Measurements from ENCODE around the gene CEACAM5. TPM values are rescaled to one million over a fixed set of nuclear protein-coding genes. Genes with fewer than 3 reads are reported as not detected.

Gene CEACAM5
- total RNA-seq, 1 donor from 2014 or later: not detected

- no peak for TF ChIP-seq CTCF (IDR thresholded peaks at IDR 0.05; ENCODE audit: insufficient read depth, low read length, poor library complexity, severe bottlenecking)
- Histone ChIP-seq H3K27me3 (ENCODE audit: control insufficient read depth, insufficient read depth, low read length) (no peaks in the 10 kb centered on the region), H3K4me3 (ENCODE audit: low read depth, low read length) (no peak overlapping the region), H3K36me3 (ENCODE audit: control insufficient read depth, insufficient read depth, low read length) (no peaks in the 10 kb centered on the region)
- DNase-seq (ENCODE audit: low read depth): no peak
These were observed 30.9 kb downstream of the CEACAM5 start for GRCh38 chr19:41739361-41739760.

GRCh38 chr19:41740415-41741243, 32.2 kb downstream of the CEACAM5 start:
- no peak for DNase-seq (ENCODE audit: low read depth)

GRCh38 chr19:41741244-41741554, 32.8 kb downstream of the CEACAM5 start:
- H3K4me3 ChIP-seq (ENCODE audit: low read depth, low read length): no peak overlapping the region
- no peak for TF ChIP-seq CTCF (IDR thresholded peaks at IDR 0.05; ENCODE audit: insufficient read depth, low read length, poor library complexity, severe bottlenecking)
- DNase-seq (ENCODE audit: low read depth): no peak

More at GRCh38 chr19:41740415-41741243, 32.2 kb downstream of the CEACAM5 start:
- TF ChIP-seq CTCF (IDR thresholded peaks at IDR 0.05; ENCODE audit: insufficient read depth, low read length, poor library complexity, severe bottlenecking): no peak
- Histone ChIP-seq H3K4me3 (ENCODE audit: low read depth, low read length) (no peak overlapping the region), H3K27me3 (ENCODE audit: control insufficient read depth, insufficient read depth, low read length) (no peaks in the 10 kb centered on the region), H3K36me3 (ENCODE audit: control insufficient read depth, insufficient read depth, low read length) (no peaks in the 10 kb centered on the region)

GRCh38 chr19:41744850-41745249, 36.4 kb downstream of the CEACAM5 start:
- no peaks in the 10 kb centered on the region for H3K36me3 ChIP-seq (ENCODE audit: control insufficient read depth, insufficient read depth, low read length)
- TF ChIP-seq CTCF (IDR thresholded peaks at IDR 0.05; ENCODE audit: insufficient read depth, low read length, poor library complexity, severe bottlenecking): no peak
- H3K27me3 ChIP-seq (ENCODE audit: control insufficient read depth, insufficient read depth, low read length): peaks cover 10% of the 10 kb centered on the region
- DNase-seq (ENCODE audit: low read depth): no peak
- no peak overlapping the region for H3K4me3 ChIP-seq (ENCODE audit: low read depth, low read length)

More at GRCh38 chr19:41741244-41741554, 32.8 kb downstream of the CEACAM5 start:
- Histone ChIP-seq H3K36me3 (ENCODE audit: control insufficient read depth, insufficient read depth, low read length) (no peaks in the 10 kb centered on the region), H3K27me3 (ENCODE audit: control insufficient read depth, insufficient read depth, low read length) (peaks cover 2% of the 10 kb centered on the region)

- peaks cover 10% of the 10 kb centered on the region for H3K27me3 ChIP-seq (ENCODE audit: control insufficient read depth, insufficient read depth, low read length)
- no peaks in the 10 kb centered on the region for H3K36me3 ChIP-seq (ENCODE audit: control insufficient read depth, insufficient read depth, low read length)
- no peak for DNase-seq (ENCODE audit: low read depth)
- TF ChIP-seq CTCF (IDR thresholded peaks at IDR 0.05; ENCODE audit: insufficient read depth, low read length, poor library complexity, severe bottlenecking): no peak
- no peak overlapping the region for H3K4me3 ChIP-seq (ENCODE audit: low read depth, low read length)
These were observed 37.3 kb downstream of the CEACAM5 start for GRCh38 chr19:41745756-41746155.

All from kidney epithelial cell (primary cell).